Mammary epithelial cell (primary cell): ENCODE results near the gene COBLL1.

Source experiments
- EZH2 ChIP-seq: IDR thresholded peaks from 2 replicates; pipeline ENCODE4 v1.6.1; 2012; ENCODE audit warnings: low read length, inconsistent platforms, borderline replicate concordance
- TF ChIP-seq, protein P1 (sequence below), 2 donors: IDR thresholded peaks in 1 of 2; conservative IDR thresholded peaks in 1 of 2; 2 replicates each; pipeline ENCODE4 v1.5.1; 2011 to 2012; ENCODE audit warnings: inconsistent platforms in 2 of 2, low read length in 2 of 2, mild to moderate bottlenecking in 2 of 2, control low read depth in 1 of 2, low read depth in 1 of 2; ENCODE audit not compliant: insufficient read depth in 1 of 2; ENCODE audit errors: extremely low read depth in 1 of 2

DNA sequence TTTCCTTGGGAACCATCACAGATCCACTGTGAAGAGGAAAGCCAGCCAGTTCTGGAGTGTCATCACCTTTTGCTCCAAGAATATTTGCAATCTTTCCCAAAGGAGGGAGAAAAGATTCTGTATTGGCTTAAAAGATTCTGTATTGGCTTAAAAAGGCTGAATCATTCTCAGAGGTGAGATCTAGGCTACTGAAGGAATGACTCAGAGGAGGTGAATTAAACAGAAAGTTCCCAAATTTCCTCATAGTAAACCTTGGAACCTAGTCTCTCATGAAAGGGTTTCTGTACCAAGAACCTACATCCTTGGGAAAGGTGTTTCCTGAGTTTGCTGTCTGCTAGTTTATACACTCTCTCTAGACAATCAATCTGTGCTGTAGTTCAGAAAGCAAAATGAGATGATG is 186.3 kb downstream of the COBLL1 start:
- TF ChIP-seq EZH2: no peak
- TF ChIP-seq, protein P1, sequence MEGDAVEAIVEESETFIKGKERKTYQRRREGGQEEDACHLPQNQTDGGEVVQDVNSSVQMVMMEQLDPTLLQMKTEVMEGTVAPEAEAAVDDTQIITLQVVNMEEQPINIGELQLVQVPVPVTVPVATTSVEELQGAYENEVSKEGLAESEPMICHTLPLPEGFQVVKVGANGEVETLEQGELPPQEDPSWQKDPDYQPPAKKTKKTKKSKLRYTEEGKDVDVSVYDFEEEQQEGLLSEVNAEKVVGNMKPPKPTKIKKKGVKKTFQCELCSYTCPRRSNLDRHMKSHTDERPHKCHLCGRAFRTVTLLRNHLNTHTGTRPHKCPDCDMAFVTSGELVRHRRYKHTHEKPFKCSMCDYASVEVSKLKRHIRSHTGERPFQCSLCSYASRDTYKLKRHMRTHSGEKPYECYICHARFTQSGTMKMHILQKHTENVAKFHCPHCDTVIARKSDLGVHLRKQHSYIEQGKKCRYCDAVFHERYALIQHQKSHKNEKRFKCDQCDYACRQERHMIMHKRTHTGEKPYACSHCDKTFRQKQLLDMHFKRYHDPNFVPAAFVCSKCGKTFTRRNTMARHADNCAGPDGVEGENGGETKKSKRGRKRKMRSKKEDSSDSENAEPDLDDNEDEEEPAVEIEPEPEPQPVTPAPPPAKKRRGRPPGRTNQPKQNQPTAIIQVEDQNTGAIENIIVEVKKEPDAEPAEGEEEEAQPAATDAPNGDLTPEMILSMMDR (conservative IDR thresholded peaks at IDR 0.05 in 1 of 2, IDR thresholded peaks at IDR 0.05 in 1 of 2; ENCODE audit: extremely low read depth in 1 of 2, insufficient read depth in 1 of 2, low read depth in 1 of 2, low read length in 2 of 2): no peak
